ENCODE data around the gene RAD21L1. TPM values are rescaled to one million over a fixed set of nuclear protein-coding genes. Genes with fewer than 3 reads are reported as not detected.

RAD21L1 gene
- total and polyA plus RNA-seq, 4 donors, result not detected

DNA sequence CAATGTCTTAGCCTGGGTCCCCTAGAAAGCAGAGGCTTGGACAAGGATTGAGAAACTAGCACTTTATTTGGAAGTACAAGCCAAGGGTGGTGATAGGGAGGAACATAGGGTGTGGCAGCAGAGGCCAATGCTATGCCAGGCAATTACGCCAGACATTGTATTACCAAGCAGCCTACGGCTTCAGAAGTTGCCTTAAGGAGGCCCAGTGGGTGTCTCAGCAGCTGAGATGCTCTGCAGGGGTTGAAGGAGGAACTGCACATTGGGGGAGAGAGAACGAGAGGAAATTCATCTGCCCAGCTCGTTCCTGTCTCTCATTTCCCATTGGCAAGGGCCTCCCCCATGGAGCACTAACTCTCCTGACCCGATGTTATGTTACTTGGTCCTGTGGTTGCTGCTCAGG is 21.7 kb upstream of the RAD21L1 start:
- Histone ChIP-seq H3K27ac (ENCODE audit: low read depth in 1 of 2, low read length in 2 of 2) (no peak overlapping the region), H3K4me3 (ENCODE audit: low read length in 2 of 2) (no peak overlapping the region), H3K9me3 (ENCODE audit: control insufficient read depth, low read length) (no peaks in the 10 kb centered on the region), H3K4me1 (ENCODE audit: control insufficient read depth in 1 of 2, insufficient read depth in 2 of 2, low read length in 2 of 2) (no peaks in the 10 kb centered on the region), H3K36me3 (ENCODE audit: control insufficient read depth in 1 of 2, insufficient read depth in 2 of 2, low read length in 1 of 2) (no peaks in the 10 kb centered on the region), H3K27me3 (ENCODE audit: control insufficient read depth in 1 of 2, insufficient read depth in 2 of 2, low read length in 1 of 2) (no peaks in the 10 kb centered on the region)
- 45 to 52% methylated on average over 5 of the region's 5 CpGs for WGBS, 2 donors
- ATAC-seq (ENCODE audit: low FRiP score) (no peak), DNase-seq (no peak)
- intact Hi-C loops (cut with DNase I), result no loop called here

DNA sequence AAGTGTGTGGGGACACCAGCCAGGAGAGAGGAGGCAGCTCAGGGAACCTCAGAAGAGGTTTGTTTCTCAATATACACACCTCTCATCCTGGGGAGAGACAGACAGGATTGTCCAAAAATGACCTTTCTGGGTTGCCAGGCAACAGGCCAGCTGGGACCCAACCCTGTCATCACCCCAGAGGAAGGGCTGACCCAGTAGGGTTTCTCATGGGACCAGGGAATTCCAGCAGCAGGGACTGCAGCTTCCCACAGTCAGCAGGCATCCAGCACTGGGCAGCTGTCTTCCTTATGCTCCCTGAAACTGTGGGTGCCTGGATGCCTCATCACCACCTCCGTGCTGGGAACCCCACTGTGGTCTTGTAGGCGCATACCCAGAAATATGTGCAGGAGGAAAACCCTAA is 21.3 kb upstream of the RAD21L1 start:
- H3K4me1 ChIP-seq (ENCODE audit: control insufficient read depth in 1 of 2, insufficient read depth in 2 of 2, low read length in 2 of 2), result no peaks in the 10 kb centered on the region
- DNase-seq, result no peak
- H3K27ac ChIP-seq (ENCODE audit: low read depth in 1 of 2, low read length in 2 of 2), result no peak overlapping the region
- no peak overlapping the region for H3K4me3 ChIP-seq (ENCODE audit: low read length in 2 of 2)
- 66 to 82% methylated on average over 2 of the region's 2 CpGs for WGBS, 2 donors
- ATAC-seq (ENCODE audit: low FRiP score), result no peak
- intact Hi-C loops (cut with DNase I), result no loop called here
- H3K9me3 ChIP-seq (ENCODE audit: control insufficient read depth, low read length), result peaks cover 1% of the 10 kb centered on the region
- no peaks in the 10 kb centered on the region for H3K27me3 ChIP-seq (ENCODE audit: control insufficient read depth in 1 of 2, insufficient read depth in 2 of 2, low read length in 1 of 2)
- H3K36me3 ChIP-seq (ENCODE audit: control insufficient read depth in 1 of 2, insufficient read depth in 2 of 2, low read length in 1 of 2), result no peaks in the 10 kb centered on the region

DNA sequence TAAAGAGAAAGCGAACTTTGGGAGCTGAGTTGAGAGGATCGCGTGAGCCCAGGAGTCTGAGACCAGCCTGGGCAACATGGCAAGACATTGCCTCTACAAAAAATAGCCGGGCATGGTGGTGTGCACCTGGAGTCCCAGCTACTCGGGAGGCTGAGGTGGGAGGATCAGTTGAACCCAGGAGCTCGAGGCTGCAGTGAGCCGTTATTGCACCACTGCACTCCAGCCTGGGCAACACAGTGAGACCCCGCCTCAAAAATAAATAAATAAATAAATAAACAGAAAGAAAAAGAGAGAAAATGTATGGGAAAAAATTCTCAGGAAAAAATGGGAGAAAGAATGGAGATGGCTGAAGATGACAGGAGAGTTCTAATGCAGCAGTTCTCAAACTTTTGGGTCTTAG is 20.0 kb upstream of the RAD21L1 start:
- peaks cover 3% of the 10 kb centered on the region for H3K9me3 ChIP-seq (ENCODE audit: control insufficient read depth, low read length)
- H3K4me1 ChIP-seq (ENCODE audit: control insufficient read depth in 1 of 2, insufficient read depth in 2 of 2, low read length in 2 of 2), result no peaks in the 10 kb centered on the region
- no peaks in the 10 kb centered on the region for H3K27me3 ChIP-seq (ENCODE audit: control insufficient read depth in 1 of 2, insufficient read depth in 2 of 2, low read length in 1 of 2)
- H3K4me3 ChIP-seq (ENCODE audit: low read length in 2 of 2), result no peak overlapping the region
- no peak overlapping the region for H3K27ac ChIP-seq (ENCODE audit: low read depth in 1 of 2, low read length in 2 of 2)
- no peaks in the 10 kb centered on the region for H3K36me3 ChIP-seq (ENCODE audit: control insufficient read depth in 1 of 2, insufficient read depth in 2 of 2, low read length in 1 of 2)
- WGBS, 2 donors, result 92 to 94% methylated on average over 8 of the region's 8 CpGs
- DNase-seq, result no peak
- intact Hi-C loops (cut with DNase I), result no loop called here
- ATAC-seq (ENCODE audit: low FRiP score), result no peak

DNA sequence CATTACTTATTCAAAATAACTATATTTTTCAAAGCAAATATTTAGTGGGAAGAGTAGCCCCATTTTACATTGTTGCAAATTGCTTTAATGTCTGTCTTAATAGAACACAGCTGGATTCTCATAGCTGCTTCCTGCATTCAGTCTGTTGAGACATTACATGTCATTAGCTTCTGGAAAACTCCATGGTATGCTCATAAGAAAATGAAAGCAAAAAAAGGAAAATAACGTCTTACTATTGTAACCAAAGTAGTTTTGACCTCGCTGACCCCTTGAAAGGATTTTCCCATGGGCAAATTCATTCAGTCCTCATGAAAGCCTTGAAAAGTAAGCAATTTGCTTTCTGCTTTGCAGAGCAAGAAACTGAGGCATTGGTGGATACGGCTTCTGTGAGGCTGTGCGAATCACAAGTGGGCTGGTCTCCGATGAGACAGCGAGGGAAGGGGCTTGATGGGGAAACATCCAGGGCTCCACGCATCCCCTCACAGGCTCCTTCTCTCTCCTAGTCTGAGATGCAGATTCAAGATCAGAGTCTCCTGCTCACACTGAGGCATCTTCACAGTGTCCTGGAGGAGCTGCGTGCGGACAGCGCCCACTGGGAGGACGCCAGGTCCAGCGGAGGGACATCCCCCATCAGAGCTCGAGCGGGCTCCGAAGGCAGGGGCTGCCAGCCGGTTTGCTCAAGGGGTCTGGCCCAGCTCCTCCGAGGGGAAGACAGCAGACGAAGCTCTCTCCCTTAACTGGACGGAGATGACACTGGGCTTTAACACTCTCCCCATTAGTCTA is 19.3 kb upstream of the RAD21L1 start:
- DNase-seq, result no peak
- no peaks in the 10 kb centered on the region for H3K4me1 ChIP-seq (ENCODE audit: control insufficient read depth in 1 of 2, insufficient read depth in 2 of 2, low read length in 2 of 2)
- H3K36me3 ChIP-seq (ENCODE audit: control insufficient read depth in 1 of 2, insufficient read depth in 2 of 2, low read length in 1 of 2), result no peaks in the 10 kb centered on the region
- ATAC-seq (ENCODE audit: low FRiP score), result no peak
- H3K27me3 ChIP-seq (ENCODE audit: control insufficient read depth in 1 of 2, insufficient read depth in 2 of 2, low read length in 1 of 2), result no peaks in the 10 kb centered on the region
- no peak overlapping the region for H3K4me3 ChIP-seq (ENCODE audit: low read length in 2 of 2)
- peaks cover 3% of the 10 kb centered on the region for H3K9me3 ChIP-seq (ENCODE audit: control insufficient read depth, low read length)
- H3K27ac ChIP-seq (ENCODE audit: low read depth in 1 of 2, low read length in 2 of 2), result no peak overlapping the region
- 68 to 72% methylated on average over 19 of the region's 19 CpGs for WGBS, 2 donors
- intact Hi-C loops (cut with DNase I), result no loop called here

DNA sequence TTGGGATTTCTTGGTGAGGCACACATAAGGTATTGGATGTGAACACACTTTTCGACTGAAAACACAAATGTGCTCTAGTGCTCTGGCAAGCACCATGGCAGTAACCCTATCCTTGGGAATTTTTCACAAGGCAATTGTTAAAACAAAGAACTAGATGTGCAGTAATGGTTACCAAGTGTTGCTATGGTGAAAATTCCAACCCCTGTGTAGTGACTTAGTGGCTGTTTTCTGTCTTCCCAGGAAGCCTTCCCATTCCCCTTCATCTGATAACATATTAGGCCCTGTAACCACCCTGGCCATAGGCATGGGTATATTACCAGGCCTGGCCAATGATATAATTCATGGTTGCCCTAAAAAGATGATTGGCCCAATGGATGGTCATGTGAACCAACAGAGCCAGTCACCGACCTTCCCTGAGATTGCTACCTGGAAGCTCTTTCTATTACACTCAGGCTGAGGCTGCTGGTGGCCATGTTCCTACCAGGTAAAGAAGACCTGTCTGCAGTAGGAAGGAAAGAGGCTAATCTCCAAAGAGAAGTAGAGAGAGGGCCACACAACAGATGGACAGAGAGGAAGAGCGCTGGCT is 18.5 kb upstream of the RAD21L1 start:
- no peak overlapping the region for H3K4me3 ChIP-seq (ENCODE audit: low read length in 2 of 2)
- WGBS, 2 donors, result 82% methylated on average over 3 of the region's 3 CpGs

DNA sequence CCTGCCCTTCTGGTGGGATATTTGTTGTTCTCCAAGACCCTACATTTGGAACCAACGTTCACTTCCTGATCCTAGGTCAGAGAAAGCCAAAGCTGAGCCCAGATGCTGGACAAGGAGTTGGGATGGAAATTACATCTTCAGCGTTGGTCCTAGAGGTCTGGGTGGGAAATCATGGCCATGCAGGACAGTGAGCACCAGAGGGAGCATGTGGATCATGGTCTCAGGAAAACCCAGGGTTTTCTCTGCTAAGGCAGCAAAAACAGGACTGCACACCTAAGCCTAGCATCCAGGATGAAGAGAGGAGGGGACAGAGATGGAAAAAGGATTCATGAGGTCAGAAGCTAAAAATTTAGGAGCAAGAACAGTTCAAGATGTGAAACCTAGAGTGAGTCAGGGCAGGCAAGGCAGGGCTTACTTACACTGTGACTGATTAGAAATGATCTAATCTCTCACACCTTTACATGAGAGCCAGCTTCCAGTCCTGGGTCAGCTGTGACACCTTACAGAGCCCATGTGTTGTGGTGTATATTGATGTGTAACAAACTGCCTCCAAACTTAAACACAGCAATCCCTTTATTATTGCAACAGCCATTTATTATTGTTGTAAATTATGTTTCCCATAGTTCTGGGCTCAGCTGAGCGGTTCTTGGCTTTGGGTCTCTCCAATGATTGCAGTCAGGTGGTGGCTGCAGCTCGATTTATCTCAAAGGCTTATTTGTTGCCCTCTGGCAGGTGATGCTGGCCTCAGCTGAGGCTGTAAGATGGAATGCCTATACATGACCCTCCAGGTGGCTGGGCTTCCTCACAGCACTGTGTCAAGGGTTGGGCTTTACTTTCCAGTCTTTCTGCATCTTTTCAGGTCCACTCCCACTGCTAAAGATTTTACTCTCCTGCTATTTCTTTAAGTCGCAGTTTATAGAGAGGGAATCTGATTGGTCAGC is 16.1 kb upstream of the RAD21L1 start:
- H3K4me3 ChIP-seq (ENCODE audit: low read length in 2 of 2), result no peak overlapping the region
- 51 to 58% methylated on average over 5 of the region's 5 CpGs for WGBS, 2 donors

More for the DNA sequence above, 18.5 kb upstream of the RAD21L1 start:
- Histone ChIP-seq H3K27me3 (ENCODE audit: control insufficient read depth in 1 of 2, insufficient read depth in 2 of 2, low read length in 1 of 2) (no peaks in the 10 kb centered on the region), H3K9me3 (ENCODE audit: control insufficient read depth, low read length) (peaks cover 3% of the 10 kb centered on the region), H3K27ac (ENCODE audit: low read depth in 1 of 2, low read length in 2 of 2) (no peak overlapping the region), H3K36me3 (ENCODE audit: control insufficient read depth in 1 of 2, insufficient read depth in 2 of 2, low read length in 1 of 2) (no peaks in the 10 kb centered on the region), H3K4me1 (ENCODE audit: control insufficient read depth in 1 of 2, insufficient read depth in 2 of 2, low read length in 2 of 2) (no peaks in the 10 kb centered on the region)
- intact Hi-C loops (cut with DNase I), result no loop called here
- ATAC-seq (ENCODE audit: low FRiP score), result no peak
- DNase-seq, result no peak

DNA sequence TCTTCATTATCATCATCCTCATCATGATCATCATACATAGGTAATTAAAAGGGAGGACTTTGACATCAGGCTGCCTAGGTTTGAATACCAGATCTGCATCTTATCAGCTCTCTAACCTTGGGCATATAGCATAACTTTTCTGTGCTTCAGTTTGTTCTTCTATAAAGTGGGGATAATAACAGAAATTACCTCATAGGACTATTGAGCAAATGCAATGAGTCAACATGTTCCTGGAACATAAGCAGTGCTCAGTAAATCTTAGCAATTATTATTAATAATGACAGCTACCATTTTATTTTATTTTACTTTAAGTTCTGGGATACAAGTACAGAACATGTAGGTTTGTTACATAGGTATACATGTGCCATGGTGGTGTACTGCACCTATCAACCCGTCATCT is 15.3 kb upstream of the RAD21L1 start:
- ATAC-seq (ENCODE audit: low FRiP score) (no peak), DNase-seq (no peak)
- Histone ChIP-seq H3K9me3 (ENCODE audit: control insufficient read depth, low read length) (peaks cover 3% of the 10 kb centered on the region), H3K27ac (ENCODE audit: low read depth in 1 of 2, low read length in 2 of 2) (no peak overlapping the region), H3K4me1 (ENCODE audit: control insufficient read depth in 1 of 2, insufficient read depth in 2 of 2, low read length in 2 of 2) (no peaks in the 10 kb centered on the region), H3K27me3 (ENCODE audit: control insufficient read depth in 1 of 2, insufficient read depth in 2 of 2, low read length in 1 of 2) (no peaks in the 10 kb centered on the region), H3K4me3 (ENCODE audit: low read length in 2 of 2) (no peak overlapping the region), H3K36me3 (ENCODE audit: control insufficient read depth in 1 of 2, insufficient read depth in 2 of 2, low read length in 1 of 2) (no peaks in the 10 kb centered on the region)
- intact Hi-C loops (cut with DNase I), result loop anchor here (5.0 kb wide), 1 partner anchor 393 kb away; no protein-coding TSS in a partner anchor
- 96 to 100% methylated on average over 1 of the region's 1 CpG for WGBS, 2 donors

More for the DNA sequence above, 16.1 kb upstream of the RAD21L1 start:
- no peak overlapping the region for H3K27ac ChIP-seq (ENCODE audit: low read depth in 1 of 2, low read length in 2 of 2)
- intact Hi-C loops (cut with DNase I), result loop anchor here (5.0 kb wide), 1 partner anchor 392 kb away; no protein-coding TSS in a partner anchor
- peaks cover 3% of the 10 kb centered on the region for H3K9me3 ChIP-seq (ENCODE audit: control insufficient read depth, low read length)
- H3K4me1 ChIP-seq (ENCODE audit: control insufficient read depth in 1 of 2, insufficient read depth in 2 of 2, low read length in 2 of 2), result no peaks in the 10 kb centered on the region
- DNase-seq (no peak), ATAC-seq (ENCODE audit: low FRiP score) (no peak)
- no peaks in the 10 kb centered on the region for H3K27me3 ChIP-seq (ENCODE audit: control insufficient read depth in 1 of 2, insufficient read depth in 2 of 2, low read length in 1 of 2)
- no peaks in the 10 kb centered on the region for H3K36me3 ChIP-seq (ENCODE audit: control insufficient read depth in 1 of 2, insufficient read depth in 2 of 2, low read length in 1 of 2)

DNA sequence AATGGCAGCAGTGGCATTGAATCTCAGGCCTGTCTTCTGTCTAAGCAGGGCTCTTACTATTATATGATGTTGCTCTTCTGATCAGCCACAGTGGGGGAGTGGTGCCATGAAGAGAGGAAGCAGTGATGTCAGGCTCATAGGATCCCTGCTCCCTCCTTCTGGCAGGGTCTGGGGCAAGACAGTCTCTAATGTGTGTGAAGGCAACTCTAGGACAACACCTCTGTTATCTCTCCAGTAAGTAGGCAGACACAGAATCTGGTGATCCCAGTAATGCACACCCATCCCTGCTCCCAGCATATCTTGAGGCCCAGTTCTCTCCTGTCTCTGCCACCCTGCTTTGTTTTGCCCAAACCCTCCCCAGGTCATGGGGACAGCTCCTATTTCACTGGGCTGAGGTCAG is 13.8 kb upstream of the RAD21L1 start:
- DNase-seq (no peak), ATAC-seq (ENCODE audit: low FRiP score) (no peak)
- Histone ChIP-seq H3K27ac (ENCODE audit: low read depth in 1 of 2, low read length in 2 of 2) (no peak overlapping the region), H3K4me1 (ENCODE audit: control insufficient read depth in 1 of 2, insufficient read depth in 2 of 2, low read length in 2 of 2) (no peaks in the 10 kb centered on the region), H3K27me3 (ENCODE audit: control insufficient read depth in 1 of 2, insufficient read depth in 2 of 2, low read length in 1 of 2) (no peaks in the 10 kb centered on the region), H3K9me3 (ENCODE audit: control insufficient read depth, low read length) (peaks cover 3% of the 10 kb centered on the region), H3K4me3 (ENCODE audit: low read length in 2 of 2) (no peak overlapping the region), H3K36me3 (ENCODE audit: control insufficient read depth in 1 of 2, insufficient read depth in 2 of 2, low read length in 1 of 2) (no peaks in the 10 kb centered on the region)
- intact Hi-C loops (cut with DNase I), result loop anchor here (5.0 kb wide), 1 partner anchor 395 kb away; no protein-coding TSS in a partner anchor

Measured in aorta (tissue), 5 donors.